GM12878 (cell line): ENCODE results near the gene TBL1XR1.

Experiments used
- CTCF ChIP-seq, 3 experiments: IDR thresholded peaks in 2 of 3; conservative IDR thresholded peaks in 1 of 3; 2 replicates each; pipeline ENCODE4 v1.5.1; 2011; ENCODE audit warnings: low read depth in 3 of 3, low read length in 3 of 3, mild to moderate bottlenecking in 3 of 3, control low read depth in 2 of 3, moderate library complexity in 2 of 3, inconsistent platforms in 1 of 3, mixed read lengths in 1 of 3; ENCODE audit not compliant: control insufficient read depth in 2 of 3, insufficient read depth in 1 of 3; ENCODE audit errors: extremely low read depth in 1 of 3
- EP300 ChIP-seq, 2 experiments: fragments of 150-350 bp in 1 of 2; IDR thresholded peaks; 2 replicates each; pipeline ENCODE4 v1.6.1; 2011 to 2012; ENCODE audit warnings: low read depth in 2 of 2, low read length in 2 of 2, borderline replicate concordance in 1 of 2, improper control_type of control experiment in 1 of 2, inconsistent platforms in 1 of 2; ENCODE audit not compliant: control insufficient read depth in 1 of 2
- EZH2 ChIP-seq: IDR thresholded peaks from 2 replicates; pipeline ENCODE4 v1.6.1; 2012; ENCODE audit warnings: low read depth, mild to moderate bottlenecking, control low read depth, inconsistent platforms, low read length, borderline replicate concordance; ENCODE audit not compliant: control insufficient read depth
- POLR2A ChIP-seq: IDR thresholded peaks from 2 replicates; pipeline ENCODE4 v1.6.1; 2011; ENCODE audit warnings: low read depth, mild to moderate bottlenecking, low read length

- no peak for TF ChIP-seq POLR2A
- TF ChIP-seq EP300 (IDR thresholded peaks at IDR 0.05; ENCODE audit: borderline replicate concordance in 1 of 2, control insufficient read depth in 1 of 2, low read depth in 2 of 2, low read length in 2 of 2) = no peak
- no peak for TF ChIP-seq CTCF (IDR thresholded peaks at IDR 0.05 in 2 of 3, conservative IDR thresholded peaks at IDR 0.05 in 1 of 3; ENCODE audit: control insufficient read depth in 2 of 3, extremely low read depth in 1 of 3, insufficient read depth in 1 of 3, low read depth in 3 of 3, low read length in 3 of 3)
- no peak for TF ChIP-seq EZH2
Observed at GRCh38 chr3:177145954-177146353, 51.3 kb downstream of the TBL1XR1 start.
